Measurements from ENCODE around the gene PARD3B. TPM values are rescaled to one million over a fixed set of nuclear protein-coding genes. Genes with fewer than 3 reads are reported as not detected.

PARD3B gene
- total RNA-seq, 2 donors from 2014 or later = 14.7 to 25.0 TPM

GRCh38 chr2:204770735-204771134 is 225.5 kb downstream of the PARD3B start:
- H3K4me3 ChIP-seq = no peak overlapping the region
- 68% methylated on average over 1 of the region's 1 CpG for WGBS
- H3K36me3 ChIP-seq = no peaks in the 10 kb centered on the region
- intact Hi-C loops (cut with DNase I) = no loop called here
- no peaks in the 10 kb centered on the region for H3K4me1 ChIP-seq (replicated peaks)
- TF ChIP-seq POLR2AphosphoS5 (IDR thresholded peaks at IDR 0.05) (no peak), CTCF (IDR thresholded peaks at IDR 0.05) (no peak), POLR2A (IDR thresholded peaks at IDR 0.05) (no peak)
- no peaks in the 10 kb centered on the region for H3K9me3 ChIP-seq
- H3K27me3 ChIP-seq (replicated peaks; ENCODE audit: insufficient read depth) = no peaks in the 10 kb centered on the region
- no peak for DNase-seq (ENCODE audit: low spot score)
- no peak overlapping the region for H3K27ac ChIP-seq

GRCh38 chr2:204771721-204772120 is 226.4 kb downstream of the PARD3B start:
- Histone ChIP-seq H3K27ac (no peak overlapping the region), H3K36me3 (no peaks in the 10 kb centered on the region), H3K4me1 (replicated peaks) (no peaks in the 10 kb centered on the region), H3K9me3 (no peaks in the 10 kb centered on the region), H3K4me3 (no peak overlapping the region), H3K27me3 (replicated peaks; ENCODE audit: insufficient read depth) (no peaks in the 10 kb centered on the region)
- intact Hi-C loops (cut with DNase I) = no loop called here
- TF ChIP-seq CTCF (IDR thresholded peaks at IDR 0.05) = no peak
- no peak for TF ChIP-seq POLR2AphosphoS5 (IDR thresholded peaks at IDR 0.05)
- TF ChIP-seq POLR2A (IDR thresholded peaks at IDR 0.05) = no peak
- no peak for DNase-seq (ENCODE audit: low spot score)

GRCh38 chr2:204772546-204772945 is 227.3 kb downstream of the PARD3B start:
- no peaks in the 10 kb centered on the region for H3K9me3 ChIP-seq
- H3K36me3 ChIP-seq = no peaks in the 10 kb centered on the region
- TF ChIP-seq POLR2AphosphoS5 (IDR thresholded peaks at IDR 0.05) (no peak), CTCF (IDR thresholded peaks at IDR 0.05) (no peak), POLR2A (IDR thresholded peaks at IDR 0.05) (no peak)
- intact Hi-C loops (cut with DNase I) = no loop called here
- no peak overlapping the region for H3K27ac ChIP-seq
- H3K4me1 ChIP-seq (replicated peaks) = no peaks in the 10 kb centered on the region
- H3K4me3 ChIP-seq = no peak overlapping the region
- no peak for DNase-seq (ENCODE audit: low spot score)
- 81% methylated on average over 1 of the region's 1 CpG for WGBS
- no peaks in the 10 kb centered on the region for H3K27me3 ChIP-seq (replicated peaks; ENCODE audit: insufficient read depth)

- Histone ChIP-seq H3K36me3 (no peaks in the 10 kb centered on the region), H3K4me3 (no peak overlapping the region), H3K4me1 (replicated peaks) (no peaks in the 10 kb centered on the region), H3K27ac (no peak overlapping the region), H3K27me3 (replicated peaks; ENCODE audit: insufficient read depth) (no peaks in the 10 kb centered on the region), H3K9me3 (no peaks in the 10 kb centered on the region)
- DNase-seq (ENCODE audit: low spot score) = no peak
- no peak for TF ChIP-seq POLR2A (IDR thresholded peaks at IDR 0.05)
- no peak for TF ChIP-seq CTCF (IDR thresholded peaks at IDR 0.05)
- no peak for TF ChIP-seq POLR2AphosphoS5 (IDR thresholded peaks at IDR 0.05)
- intact Hi-C loops (cut with DNase I) = no loop called here
These were observed 230.5 kb downstream of the PARD3B start for GRCh38 chr2:204775766-204776165.

- Histone ChIP-seq H3K27ac (no peak overlapping the region), H3K36me3 (no peaks in the 10 kb centered on the region), H3K27me3 (replicated peaks; ENCODE audit: insufficient read depth) (no peaks in the 10 kb centered on the region), H3K4me3 (no peak overlapping the region), H3K9me3 (no peaks in the 10 kb centered on the region), H3K4me1 (replicated peaks) (no peaks in the 10 kb centered on the region)
- intact Hi-C loops (cut with DNase I) = no loop called here
- DNase-seq (ENCODE audit: low spot score) = no peak
- TF ChIP-seq POLR2AphosphoS5 (IDR thresholded peaks at IDR 0.05) = no peak
- no peak for TF ChIP-seq POLR2A (IDR thresholded peaks at IDR 0.05)
- no peak for TF ChIP-seq CTCF (IDR thresholded peaks at IDR 0.05)
- 82% methylated on average over 1 of the region's 1 CpG for WGBS
These were observed 231.7 kb downstream of the PARD3B start for GRCh38 chr2:204776781-204777559.

All from prostate gland (tissue), 2 donors.